GM12878 (cell line): Measurements from ENCODE around the gene TPO. TPM values are rescaled to one million over a fixed set of nuclear protein-coding genes. Genes with fewer than 3 reads are reported as not detected.

Source experiments
- ATAC-seq: fragments of 200-7000 bp; cut with Tn5 transposase; 3 replicates; pipeline ENCODE4 v1.9.1; 2020; ENCODE audit warnings: mild to moderate bottlenecking, moderate library complexity
- BruUV-seq: library from RNA; stranded (reverse); fragments of 400-500 nt; replicated peaks from 2 replicates; lab custom pipeline; 2021; lab: Mats Ljungman, UMichigan
- CTCF ChIA-PET: fragments of 300-600 bp; sonication (Branson Sonifier 250); formaldehyde crosslinking; extraction: SDS; loops from one replicate; lab custom pipeline; 2021; ENCODE audit warnings: inconsistent platforms; lab: Yijun Ruan, JAX
- POLR2A ChIA-PET: fragments of 350-600 bp; formaldehyde crosslinking; extraction: SDS; loops from one replicate; lab custom pipeline; 2021; ENCODE audit warnings: inconsistent platforms; lab: Charles Lee
- RAD21 ChIA-PET: fragments of 300-600 bp; sonication (Branson Sonifier 250); formaldehyde crosslinking; loops from one replicate; lab custom pipeline; 2023; ENCODE audit warnings: antibody characterized with exemption; ENCODE audit not compliant: unreplicated experiment; lab: Charles Lee
- SMC1A ChIA-PET: fragments of 300-600 bp; sonication (Branson Sonifier 250); formaldehyde crosslinking; loops from one replicate; lab custom pipeline; 2023; ENCODE audit not compliant: unreplicated experiment, uncharacterized antibody; lab: Charles Lee
- DNase-seq: peaks from one replicate; pipeline ENCODE4 v3.0.0-alpha.2; 2011; ENCODE audit warnings: low read depth, low spot score
- FAIRE-seq: peaks from 3 replicates; lab custom pipeline; 2011; peaks lifted over from hg19 to GRCh38; lab: Jason Lieb, UNC
- H2AFZ ChIP-seq: 2 replicates; pipeline ENCODE4 v1.6.0; 2011; ENCODE audit warnings: low read depth, low read length, control low read depth; ENCODE audit not compliant: control insufficient read depth
- H3K27ac ChIP-seq: 2 replicates; pipeline ENCODE4 v1.5.1; 2011; ENCODE audit warnings: control low read depth; ENCODE audit not compliant: control insufficient read depth, insufficient read depth
- H3K27me3 ChIP-seq, 2 experiments: replicated peaks in 1 of 2; 2 replicates each; pipeline versions ENCODE4 v1.6.0 to v1.6.1; 2011; ENCODE audit warnings: low read length in 1 of 2; ENCODE audit not compliant: control insufficient read depth in 2 of 2, insufficient read depth in 2 of 2
- H3K36me3 ChIP-seq, 2 experiments: 2 replicates each; pipeline ENCODE4 v1.5.1; 2011; ENCODE audit warnings: low read length in 1 of 2; ENCODE audit not compliant: control insufficient read depth in 2 of 2, insufficient read depth in 2 of 2
- H3K4me1 ChIP-seq: 2 replicates; pipeline ENCODE4 v1.6.1; 2011; ENCODE audit warnings: mild to moderate bottlenecking, low read length, moderate library complexity, mixed read lengths; ENCODE audit not compliant: control insufficient read depth, insufficient read depth
- H3K4me2 ChIP-seq: 2 replicates; pipeline ENCODE4 v1.6.0; 2011; ENCODE audit warnings: control low read depth; ENCODE audit not compliant: control insufficient read depth, insufficient read depth
- H3K4me3 ChIP-seq: fragments of 200-600 bp; sonication (generic); 2 replicates; pipeline ENCODE4 v1.5.1; 2016
- H3K79me2 ChIP-seq: 2 replicates; pipeline ENCODE4 v1.6.0; 2011; ENCODE audit warnings: low read length; ENCODE audit not compliant: control insufficient read depth, insufficient read depth
- H3K9ac ChIP-seq: 2 replicates; pipeline ENCODE4 v1.8.0; 2011; ENCODE audit warnings: low read length, control low read depth, mixed read lengths; ENCODE audit not compliant: control insufficient read depth, insufficient read depth
- H3K9me3 ChIP-seq: replicated peaks from 3 replicates; pipeline ENCODE4 v1.5.1; 2011; ENCODE audit warnings: mild to moderate bottlenecking, low read length; ENCODE audit not compliant: control insufficient read depth, insufficient read depth
- H4K20me1 ChIP-seq: 2 replicates; pipeline ENCODE4 v1.6.0; 2011; ENCODE audit not compliant: control insufficient read depth, insufficient read depth
- ATF7 ChIP-seq: fragments of 450-650 bp; IDR thresholded peaks from 2 replicates; pipeline ENCODE4 v1.6.1; 2016; ENCODE audit warnings: low read depth, mild to moderate bottlenecking
- BCL11A ChIP-seq: IDR thresholded peaks from 2 replicates; pipeline ENCODE4 v1.6.1; 2011; ENCODE audit warnings: low read depth, low read length
- CBX3 ChIP-seq: fragments of 200-600 bp; sonication (generic); IDR thresholded peaks from 2 replicates; pipeline ENCODE4 v1.6.1; 2016; ENCODE audit warnings: low read depth, borderline replicate concordance
- NFXL1 ChIP-seq: fragments of 450-650 bp; IDR thresholded peaks from 2 replicates; pipeline ENCODE4 v1.6.1; 2017; ENCODE audit warnings: antibody characterized with exemption, mild to moderate bottlenecking, borderline replicate concordance
- NR2C2 ChIP-seq: IDR thresholded peaks from 2 replicates; pipeline ENCODE4 v1.6.1; 2011; ENCODE audit warnings: borderline replicate concordance, low read depth; ENCODE audit not compliant: control insufficient read depth, insufficient read length
- POLR2AphosphoS2 ChIP-seq: IDR thresholded peaks from 2 replicates; pipeline ENCODE4 v1.6.1; 2011; ENCODE audit warnings: low read depth, mild to moderate bottlenecking, low read length, improper control_type of control experiment, moderate library complexity
- SMAD5 ChIP-seq: IDR thresholded peaks from 2 replicates; pipeline ENCODE4 v1.6.1; 2016; ENCODE audit warnings: antibody characterized with exemption, low read depth
- TCF7 ChIP-seq: IDR thresholded peaks from 2 replicates; pipeline ENCODE4 v1.6.1; 2014; ENCODE audit warnings: antibody characterized with exemption, borderline replicate concordance
- ZBED1 ChIP-seq: IDR thresholded peaks from 2 replicates; pipeline ENCODE4 v1.6.1; 2016; ENCODE audit warnings: borderline replicate concordance
- ZNF207 ChIP-seq: fragments of 450-650 bp; IDR thresholded peaks from 2 replicates; pipeline ENCODE4 v1.6.1; 2014; ENCODE audit warnings: antibody characterized with exemption, mild to moderate bottlenecking, borderline replicate concordance
- ZNF384 ChIP-seq: IDR thresholded peaks from 2 replicates; pipeline ENCODE4 v1.6.1; 2012; ENCODE audit warnings: low read depth, mild to moderate bottlenecking, low read length, improper control_type of control experiment, borderline replicate concordance
- ZZZ3 ChIP-seq: IDR thresholded peaks from 2 replicates; pipeline ENCODE4 v1.6.1; 2011; ENCODE audit warnings: low read depth; ENCODE audit not compliant: control insufficient read depth, insufficient read length
- WGBS: methylation state at CpG from one replicate; pipeline ENCODE4 v1.1.6; 2016; ENCODE audit warnings: low lambda C conversion rate; ENCODE audit not compliant: insufficient replicate concordance, insufficient coverage; ENCODE audit errors: missing lambda C conversion rate; 5-methylcytosine and 5-hydroxymethylcytosine counted together
- in situ Hi-C: fragments of 300-500 bp; cut with MboI; formaldehyde crosslinking; loops from 9 replicates; pipeline ENCODE4 v1.14.3; 2018; ENCODE audit warnings: mixed read lengths
- intact Hi-C: fragments of 100-400 bp; cut with micrococcal nuclease; formaldehyde crosslinking; loops from one replicate; pipeline ENCODE4 v1.14.2; 2022; ENCODE audit not compliant: unreplicated experiment
- polyA plus RNA-seq, 11 experiments: library from polyadenylated mRNA; depleted of rRNA in 4 of 11; unstranded in 6 of 11; stranded (reverse) in 5 of 11; fragments of >200 nt; fragmentation: Nextera tagmentation in 4 of 11; fragmentation: Illumina TruSeq in 1 of 11; extraction: Ambion mirVana in 4 of 11; extraction: Trizol in 1 of 11; gene quantifications; 1 replicate in 1 of 11; 2 replicates in 10 of 11; pipeline versions ENCODE4 v1.2.1 to v1.2.3, GENCODE V29; 2011 to 2016; ENCODE audit warnings: inconsistent platforms in 2 of 11, missing spikeins in 2 of 11, low read depth in 1 of 11
- total RNA-seq, 4 experiments: library from RNA; depleted of rRNA in 3 of 4; stranded (reverse); fragments of >200 nt in 3 of 4; fragmentation: Illumina TruSeq in 1 of 4; extraction: Trizol in 1 of 4; gene quantifications; 2 replicates each; pipeline versions ENCODE4 v1.2.1 to v1.2.3, GENCODE V29; 2013 to 2021
- TF ChIP-seq, protein P1 (sequence below): IDR thresholded peaks from 2 replicates; pipeline ENCODE4 v1.6.1; 2011; ENCODE audit warnings: mild to moderate bottlenecking, low read depth, low read length, moderate library complexity; ENCODE audit not compliant: insufficient replicate concordance
- TF ChIP-seq, protein P2 (sequence below): fragments of 450-650 bp; IDR thresholded peaks from 2 replicates; pipeline ENCODE4 v1.6.1; 2016; ENCODE audit warnings: mild to moderate bottlenecking

TPO gene
- total and polyA plus RNA-seq, 10 of the 15 experiments (the other 5 are each of a cell fraction or from before 2014, with no cell fraction given): 0.07 to 0.11 TPM; not detected in 8

DNA sequence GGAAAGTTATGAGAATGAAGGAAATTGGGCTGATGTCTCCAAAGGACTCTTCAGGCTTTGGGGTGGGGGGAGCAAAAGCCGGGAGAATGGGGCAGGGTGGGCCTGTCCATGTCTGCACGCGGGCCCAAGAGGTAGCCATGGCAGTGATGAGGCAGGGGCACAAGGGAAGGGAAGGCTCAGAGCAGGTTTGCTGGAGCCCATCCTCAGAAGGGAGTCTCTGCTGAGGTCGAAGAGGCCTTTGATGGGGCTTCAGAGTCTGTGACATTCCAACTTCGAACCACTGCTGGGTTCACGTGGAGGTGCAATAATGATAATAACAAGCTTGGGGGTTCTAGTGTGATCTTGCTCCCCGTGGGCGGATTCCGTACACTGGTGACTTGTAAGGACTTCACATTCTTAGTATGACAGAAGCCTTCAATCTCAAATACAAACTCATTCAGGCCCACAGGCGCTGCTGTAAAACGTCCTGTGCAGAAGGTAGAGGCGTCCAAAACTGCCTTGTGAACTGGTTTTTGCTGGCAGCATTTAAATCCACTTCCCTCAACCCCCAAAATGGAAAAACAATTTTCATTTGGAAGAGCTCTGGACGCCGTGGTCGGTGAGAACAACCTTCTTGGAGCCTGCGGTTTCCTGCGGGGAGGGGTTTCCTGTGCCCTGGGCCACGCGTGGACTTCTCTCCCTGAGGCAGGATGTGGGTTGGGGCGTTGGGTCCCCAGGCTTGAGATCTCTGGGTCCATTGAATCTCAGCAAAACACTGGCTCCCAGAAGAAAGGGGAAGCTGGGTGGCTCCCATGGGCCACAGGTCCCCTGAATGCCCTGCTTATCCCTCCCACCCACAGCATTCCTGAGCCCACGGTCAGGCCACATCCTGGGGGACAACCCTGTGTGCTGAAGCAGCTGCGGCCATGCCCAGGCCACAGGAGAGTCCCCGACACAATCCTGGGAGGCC is 151.0 kb downstream of the TPO start:
- no peak overlapping the region for H3K4me3 ChIP-seq

DNA sequence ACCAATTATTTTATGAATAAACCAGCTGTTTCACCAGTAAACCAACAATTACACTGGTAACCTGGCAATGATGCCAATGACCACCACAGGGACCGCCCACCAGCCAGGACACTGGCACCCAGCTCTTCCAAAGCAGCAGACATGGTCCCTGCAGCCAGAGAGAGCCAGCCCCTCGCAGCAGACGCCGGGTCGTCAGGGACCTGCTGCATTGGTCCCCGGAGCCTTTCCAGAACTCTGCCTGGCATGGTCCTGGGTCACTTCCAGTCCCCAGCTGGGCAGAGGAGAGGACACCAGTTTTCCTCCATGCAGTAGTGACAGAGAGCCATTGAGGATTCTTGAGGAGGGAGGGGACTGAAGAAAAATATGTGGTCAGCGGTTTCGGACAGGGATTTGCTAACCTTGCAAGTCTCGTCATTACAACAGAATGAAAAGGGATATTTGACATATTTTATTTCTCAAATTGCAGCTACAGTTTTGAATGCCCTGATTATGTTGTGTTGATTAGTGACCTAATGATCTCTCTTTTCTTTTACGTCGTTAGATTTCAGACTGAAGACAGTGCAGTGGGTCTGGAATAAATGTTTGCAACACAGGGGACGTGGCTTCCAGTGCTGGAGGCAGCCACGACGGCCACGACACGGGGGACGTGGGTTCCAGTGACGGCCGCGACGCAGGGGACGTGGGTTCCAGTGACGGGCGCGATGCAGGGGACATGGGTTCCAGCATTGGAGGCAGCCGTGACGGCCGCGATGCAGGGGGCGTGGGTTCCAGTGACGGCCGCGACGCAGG is 154.5 kb downstream of the TPO start:
- intact Hi-C loops: no loop called here
- DNase-seq: no peak
- RAD21 ChIA-PET: no interaction called here

More for the DNA sequence above, 151.0 kb downstream of the TPO start:
- no peak overlapping the region for H3K9ac ChIP-seq
- H3K27me3 ChIP-seq: no peaks in the 10 kb centered on the region
- no TSS peak for BruUV-seq
- H3K4me1 ChIP-seq: no peaks in the 10 kb centered on the region
- H3K36me3 ChIP-seq: no peaks in the 10 kb centered on the region
- no peak for TF ChIP-seq TCF7
- POLR2A ChIA-PET: no interaction called here
- FAIRE-seq (no peak), ATAC-seq (no peak), DNase-seq (no peak)
- CTCF ChIA-PET: no interaction called here
- WGBS: 8% methylated on average over 19 of the region's 23 CpGs
- no peak overlapping the region for H3K27ac ChIP-seq
- H3K4me2 ChIP-seq: no peak overlapping the region
- no peaks in the 10 kb centered on the region for H3K79me2 ChIP-seq
- no peaks in the 10 kb centered on the region for H4K20me1 ChIP-seq
- SMC1A ChIA-PET: no interaction called here
- in situ Hi-C loops: no loop called here
- H2AFZ ChIP-seq: no peak overlapping the region
- RAD21 ChIA-PET: no interaction called here
- no peaks in the 10 kb centered on the region; the same call in 2 of the 3 replicates for H3K9me3 ChIP-seq
- intact Hi-C loops: no loop called here

More for the DNA sequence above, 154.5 kb downstream of the TPO start:
- no peaks in the 10 kb centered on the region; the same call in 2 of the 3 replicates for H3K9me3 ChIP-seq
- no peak overlapping the region for H2AFZ ChIP-seq
- H3K4me3 ChIP-seq: no peak overlapping the region
- H4K20me1 ChIP-seq: no peaks in the 10 kb centered on the region
- SMC1A ChIA-PET: no interaction called here
- H3K27me3 ChIP-seq: no peaks in the 10 kb centered on the region
- H3K4me1 ChIP-seq: no peaks in the 10 kb centered on the region
- H3K4me2 ChIP-seq: no peak overlapping the region
- FAIRE-seq: no peak
- no peak overlapping the region for H3K9ac ChIP-seq
- 94% methylated on average over 22 of the region's 34 CpGs for WGBS
- POLR2A ChIA-PET: no interaction called here
- no peaks in the 10 kb centered on the region for H3K79me2 ChIP-seq
- BruUV-seq: no TSS peak
- no peak overlapping the region for H3K27ac ChIP-seq
- in situ Hi-C loops: no loop called here
- TF ChIP-seq ZNF384 (no peak), POLR2AphosphoS2 (no peak), ZZZ3 (no peak), ATF7 (no peak), NFXL1 (no peak), SMAD5 (no peak), CBX3 (no peak), NR2C2 (no peak), ZBED1 (no peak), ZNF207 (no peak), BCL11A (no peak)
- TF ChIP-seq, protein P1, sequence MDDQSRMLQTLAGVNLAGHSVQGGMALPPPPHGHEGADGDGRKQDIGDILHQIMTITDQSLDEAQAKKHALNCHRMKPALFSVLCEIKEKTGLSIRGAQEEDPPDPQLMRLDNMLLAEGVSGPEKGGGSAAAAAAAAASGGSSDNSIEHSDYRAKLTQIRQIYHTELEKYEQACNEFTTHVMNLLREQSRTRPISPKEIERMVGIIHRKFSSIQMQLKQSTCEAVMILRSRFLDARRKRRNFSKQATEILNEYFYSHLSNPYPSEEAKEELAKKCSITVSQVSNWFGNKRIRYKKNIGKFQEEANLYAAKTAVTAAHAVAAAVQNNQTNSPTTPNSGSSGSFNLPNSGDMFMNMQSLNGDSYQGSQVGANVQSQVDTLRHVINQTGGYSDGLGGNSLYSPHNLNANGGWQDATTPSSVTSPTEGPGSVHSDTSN: no peak
- TF ChIP-seq, protein P2, sequence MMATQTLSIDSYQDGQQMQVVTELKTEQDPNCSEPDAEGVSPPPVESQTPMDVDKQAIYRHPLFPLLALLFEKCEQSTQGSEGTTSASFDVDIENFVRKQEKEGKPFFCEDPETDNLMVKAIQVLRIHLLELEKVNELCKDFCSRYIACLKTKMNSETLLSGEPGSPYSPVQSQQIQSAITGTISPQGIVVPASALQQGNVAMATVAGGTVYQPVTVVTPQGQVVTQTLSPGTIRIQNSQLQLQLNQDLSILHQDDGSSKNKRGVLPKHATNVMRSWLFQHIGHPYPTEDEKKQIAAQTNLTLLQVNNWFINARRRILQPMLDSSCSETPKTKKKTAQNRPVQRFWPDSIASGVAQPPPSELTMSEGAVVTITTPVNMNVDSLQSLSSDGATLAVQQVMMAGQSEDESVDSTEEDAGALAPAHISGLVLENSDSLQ: no peak
- TF ChIP-seq, all 136 proteins: peak for 0
- H3K36me3 ChIP-seq: no peaks in the 10 kb centered on the region
- CTCF ChIA-PET: no interaction called here
- ATAC-seq: no peak
